Left lung (tissue), 10 donors: ENCODE data around the gene PTPN2. TPM values are rescaled to one million over a fixed set of nuclear protein-coding genes. Genes with fewer than 3 reads are reported as not detected.

ENCODE experiments used
- ATAC-seq: fragments of 200-7000 bp; cut with Tn5 transposase; one replicate; pipeline ENCODE4 v1.9.1; 2020; ENCODE audit warnings: moderate library complexity
- DNase-seq, 4 donors: peaks; one replicate each; pipeline ENCODE4 v3.0.0-alpha.2; 2013 to 2020
- H3K27ac ChIP-seq, 2 donors: fragments of 200-600 bp; sonication (generic) in 1 of 2; one replicate each; pipeline versions ENCODE4 v1.5.0 to v1.8.0; 2020 to 2021
- H3K27me3 ChIP-seq, 2 donors: fragments of 200-600 bp; sonication (generic) in 1 of 2; one replicate each; pipeline versions ENCODE4 v1.5.0 to v1.8.0; 2020 to 2021
- H3K36me3 ChIP-seq, 2 donors: fragments of 200-600 bp; sonication (generic) in 1 of 2; one replicate each; pipeline versions ENCODE4 v1.5.0 to v1.8.0; 2020 to 2021
- H3K4me1 ChIP-seq, 2 donors: fragments of 200-600 bp; one replicate each; pipeline ENCODE4 v1.8.0; 2021
- H3K4me3 ChIP-seq, 2 donors: fragments of 200-600 bp; sonication (generic) in 1 of 2; one replicate each; pipeline versions ENCODE4 v1.5.0 to v1.8.0; 2020 to 2021; ENCODE audit warnings: mild to moderate bottlenecking in 1 of 2
- H3K9me3 ChIP-seq, 2 donors: fragments of 200-600 bp; sonication (generic) in 1 of 2; one replicate each; pipeline versions ENCODE4 v1.5.0 to v1.8.0; 2020 to 2021
- intact Hi-C, 2 donors: fragments of 100-400 bp; cut with DNase I; formaldehyde crosslinking; loops; one replicate each; pipeline versions ENCODE4 v1.11.2 to v1.14.2; 2022
- polyA plus RNA-seq, 6 donors: library from polyadenylated mRNA; unstranded; fragments of 120-200 nt; gene quantifications; one replicate each; pipeline ENCODE4 v1.2.1, GENCODE V29; 2013; ENCODE audit not compliant: insufficient read length in 6 of 6
- total RNA-seq, 2 donors: library from RNA; stranded (reverse); fragmentation: NEBNext Ultra II Directional; extraction: Animal tissue kit (Norgen Biotek cat#: 25700); gene quantifications; one replicate each; pipeline ENCODE4 v1.2.1, GENCODE V29; 2021
- TF ChIP-seq, protein P1 (sequence below), 2 donors: fragments of 200-600 bp; sonication (generic) in 1 of 2; IDR thresholded peaks; one replicate each; pipeline versions ENCODE4 v1.5.0 to v1.8.0; 2021; ENCODE audit warnings: antibody characterized with exemption in 2 of 2
- donor health status: DM: no; HTN: yes; CAD: no.
- donor health status: DM: no; HTN: no; CAD: no.

The PTPN2 gene
- total and polyA plus RNA-seq, 8 donors = 35.6 to 75.8 (median 66.7) TPM

GRCh38 chr18:12774982-12775381 is 109.1 kb downstream of the PTPN2 start:
- Histone ChIP-seq H3K4me1 (no peaks in the 10 kb centered on the region), H3K9me3 (no peaks in the 10 kb centered on the region), H3K36me3 (no peaks in the 10 kb centered on the region), H3K27ac (no peak overlapping the region), H3K4me3 (no peak overlapping the region), H3K27me3 (no peaks in the 10 kb centered on the region)
- DNase-seq (no peak), ATAC-seq (no peak)
- intact Hi-C loops = no loop called here
- TF ChIP-seq, protein P1, sequence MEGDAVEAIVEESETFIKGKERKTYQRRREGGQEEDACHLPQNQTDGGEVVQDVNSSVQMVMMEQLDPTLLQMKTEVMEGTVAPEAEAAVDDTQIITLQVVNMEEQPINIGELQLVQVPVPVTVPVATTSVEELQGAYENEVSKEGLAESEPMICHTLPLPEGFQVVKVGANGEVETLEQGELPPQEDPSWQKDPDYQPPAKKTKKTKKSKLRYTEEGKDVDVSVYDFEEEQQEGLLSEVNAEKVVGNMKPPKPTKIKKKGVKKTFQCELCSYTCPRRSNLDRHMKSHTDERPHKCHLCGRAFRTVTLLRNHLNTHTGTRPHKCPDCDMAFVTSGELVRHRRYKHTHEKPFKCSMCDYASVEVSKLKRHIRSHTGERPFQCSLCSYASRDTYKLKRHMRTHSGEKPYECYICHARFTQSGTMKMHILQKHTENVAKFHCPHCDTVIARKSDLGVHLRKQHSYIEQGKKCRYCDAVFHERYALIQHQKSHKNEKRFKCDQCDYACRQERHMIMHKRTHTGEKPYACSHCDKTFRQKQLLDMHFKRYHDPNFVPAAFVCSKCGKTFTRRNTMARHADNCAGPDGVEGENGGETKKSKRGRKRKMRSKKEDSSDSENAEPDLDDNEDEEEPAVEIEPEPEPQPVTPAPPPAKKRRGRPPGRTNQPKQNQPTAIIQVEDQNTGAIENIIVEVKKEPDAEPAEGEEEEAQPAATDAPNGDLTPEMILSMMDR (IDR thresholded peaks at IDR 0.05) = no peak

DNA sequence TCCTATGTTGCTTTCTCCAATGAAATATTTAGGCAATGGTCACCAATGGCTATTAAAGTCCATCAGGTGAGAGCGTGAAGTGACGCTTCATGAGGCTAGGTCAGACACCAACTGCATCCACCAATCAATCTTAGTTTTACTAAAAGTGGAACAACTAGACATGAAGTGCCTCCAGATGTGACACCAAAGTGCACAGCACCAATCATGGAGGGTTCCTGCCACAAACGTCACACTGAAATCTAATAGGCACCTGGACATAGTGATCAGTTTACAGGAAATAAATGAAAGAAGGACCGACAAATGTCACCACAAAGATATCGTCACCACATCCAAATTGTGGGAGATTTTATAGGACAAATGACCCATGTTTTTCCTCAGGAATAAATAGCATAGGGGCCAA is 110.7 kb downstream of the PTPN2 start:
- no peak overlapping the region for H3K27ac ChIP-seq
- DNase-seq (no peak), ATAC-seq (no peak)
- no peak overlapping the region for H3K4me3 ChIP-seq
- H3K27me3 ChIP-seq = no peaks in the 10 kb centered on the region
- TF ChIP-seq, protein P1 (IDR thresholded peaks at IDR 0.05) = no peak
- no peaks in the 10 kb centered on the region for H3K4me1 ChIP-seq
- no peaks in the 10 kb centered on the region for H3K36me3 ChIP-seq
- no peaks in the 10 kb centered on the region for H3K9me3 ChIP-seq
- intact Hi-C loops = no loop called here

DNA sequence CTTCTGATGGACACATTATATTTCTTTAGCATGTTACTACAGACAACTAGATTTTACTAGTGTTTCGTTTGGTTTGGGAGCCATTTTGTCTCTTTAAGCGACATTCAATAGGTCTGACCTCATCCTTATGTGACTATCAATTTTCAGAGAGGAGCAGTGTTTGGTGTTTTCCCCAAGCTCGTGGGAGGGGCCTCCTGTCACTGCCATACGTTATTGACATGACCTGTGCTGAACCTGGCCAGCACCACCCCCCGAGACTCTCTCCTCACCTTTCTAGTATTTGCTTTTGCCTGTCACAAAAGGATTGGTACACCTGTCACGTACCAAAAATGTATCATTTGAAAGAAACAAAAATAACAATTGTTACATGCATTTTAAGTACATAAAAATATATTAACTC is 111.9 kb downstream of the PTPN2 start:
- H3K27me3 ChIP-seq = no peaks in the 10 kb centered on the region
- DNase-seq (no peak), ATAC-seq (no peak)
- H3K9me3 ChIP-seq = no peaks in the 10 kb centered on the region
- no peaks in the 10 kb centered on the region for H3K36me3 ChIP-seq
- TF ChIP-seq, protein P1 (IDR thresholded peaks at IDR 0.05) = no peak
- no peaks in the 10 kb centered on the region for H3K4me1 ChIP-seq
- no peak overlapping the region for H3K4me3 ChIP-seq
- no peak overlapping the region for H3K27ac ChIP-seq
- intact Hi-C loops = no loop called here

DNA sequence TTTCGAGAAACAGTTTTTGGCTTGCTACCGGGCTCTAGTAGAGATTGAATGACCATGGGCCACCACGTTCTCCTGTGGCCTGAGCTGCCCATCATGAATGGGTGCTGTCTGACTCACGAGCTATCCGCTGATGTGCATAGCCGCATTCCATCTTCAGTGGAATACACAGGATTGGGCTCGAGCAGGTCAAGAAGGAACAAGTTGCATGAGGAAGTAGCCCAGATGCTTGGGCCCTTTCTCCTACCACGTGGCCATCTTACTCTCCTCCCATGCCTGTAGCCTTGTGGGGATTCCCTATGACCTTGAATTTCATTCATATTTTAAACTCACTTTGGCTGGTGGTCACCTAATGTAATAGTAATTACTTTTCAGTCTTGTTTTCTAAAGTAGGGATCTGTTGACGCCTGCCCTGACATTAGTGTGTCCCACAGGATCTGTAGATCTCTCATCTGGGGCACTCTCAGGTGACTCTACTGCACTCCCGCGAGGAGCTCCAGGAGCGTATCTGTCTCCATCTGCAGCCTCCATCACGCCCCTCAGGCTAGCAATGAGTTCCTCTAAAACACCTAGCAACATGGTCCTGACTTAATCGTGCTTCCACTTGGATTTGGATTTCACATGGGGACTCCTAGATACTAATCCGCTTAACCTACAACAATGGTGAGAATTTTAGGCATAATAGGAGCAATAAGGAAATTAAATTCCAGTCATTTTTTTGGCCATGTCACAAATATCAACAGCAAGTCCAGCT is 113.4 kb downstream of the PTPN2 start:
- DNase-seq (no peak), ATAC-seq (no peak)
- Histone ChIP-seq H3K27ac (no peak overlapping the region), H3K4me3 (no peak overlapping the region), H3K4me1 (no peaks in the 10 kb centered on the region), H3K36me3 (no peaks in the 10 kb centered on the region), H3K9me3 (no peaks in the 10 kb centered on the region), H3K27me3 (no peaks in the 10 kb centered on the region)
- TF ChIP-seq, protein P1 (IDR thresholded peaks at IDR 0.05) = no peak
- intact Hi-C loops = no loop called here

DNA sequence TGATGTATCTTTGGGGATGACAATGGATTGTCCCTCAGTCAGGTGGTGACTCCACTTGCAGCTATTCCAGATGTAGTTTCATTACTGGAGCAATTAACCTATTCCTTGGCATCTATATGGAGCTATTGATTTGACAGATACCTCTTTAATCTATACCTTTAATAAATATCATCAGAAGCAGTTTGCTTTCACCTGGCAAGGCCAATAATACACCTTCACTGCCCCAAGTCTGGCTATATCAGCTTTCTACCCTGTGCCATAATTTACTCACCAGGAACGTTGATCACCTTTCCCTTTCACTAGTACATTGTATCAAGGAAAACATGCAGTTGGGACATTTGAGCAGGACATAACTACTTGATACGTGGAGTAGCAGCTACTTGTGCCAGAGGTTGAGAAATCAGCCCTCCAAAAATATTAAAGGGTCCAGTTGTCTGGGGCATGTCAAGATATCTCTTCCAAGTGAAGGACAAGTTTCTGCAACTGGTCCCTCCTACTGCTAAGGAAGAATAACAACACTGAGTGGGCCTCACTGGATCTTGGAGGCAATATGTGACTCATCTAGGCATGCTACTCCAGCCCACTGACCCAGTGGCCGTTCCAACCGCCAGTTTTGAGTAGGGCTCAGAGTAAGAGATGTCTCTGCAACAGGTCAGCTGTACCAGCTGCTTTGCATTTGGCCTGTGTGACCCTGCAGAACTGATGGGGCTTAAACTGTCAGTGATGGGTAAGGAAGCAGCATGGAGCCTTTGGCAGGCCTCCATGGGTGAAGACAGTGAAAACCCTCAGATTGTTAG is 114.2 kb downstream of the PTPN2 start:
- DNase-seq (no peak), ATAC-seq (no peak)
- TF ChIP-seq, protein P1 (IDR thresholded peaks at IDR 0.05) = no peak
- Histone ChIP-seq H3K36me3 (no peaks in the 10 kb centered on the region), H3K27ac (no peak overlapping the region), H3K4me3 (no peak overlapping the region), H3K27me3 (no peaks in the 10 kb centered on the region), H3K9me3 (no peaks in the 10 kb centered on the region), H3K4me1 (no peaks in the 10 kb centered on the region)
- intact Hi-C loops = no loop called here
